Neural cell (in vitro differentiated cells): Measurements from ENCODE around the gene CDH4. TPM values are rescaled to one million over a fixed set of nuclear protein-coding genes. Genes with fewer than 3 reads are reported as not detected.

Source experiments
- H2AFZ ChIP-seq: fragments of 200-600, 300-800 bp; sonication (generic), shearing (Covaris generic); 2 replicates; pipeline ENCODE4 v1.6.0; 2014; ENCODE audit warnings: low read depth, mild to moderate bottlenecking, antibody characterized with exemption, low read length, moderate library complexity
- H3F3A ChIP-seq: fragments of 200-600 bp; shearing (Covaris generic); 2 replicates; pipeline ENCODE4 v1.6.1; 2016; ENCODE audit warnings: mild to moderate bottlenecking, moderate library complexity, mixed read lengths, antibody characterized with exemption, low read length; ENCODE audit not compliant: insufficient read depth, poor library complexity, severe bottlenecking
- H3K27ac ChIP-seq: fragments of 200-600, 300-800 bp; sonication (generic), shearing (Covaris generic); 2 replicates; pipeline ENCODE4 v1.5.1; 2014; ENCODE audit warnings: mild to moderate bottlenecking, low read length, moderate library complexity
- H3K27me3 ChIP-seq: fragments of 300-800, 200-600 bp; sonication (generic), shearing (Covaris generic); 2 replicates; pipeline ENCODE4 v1.6.0; 2014; ENCODE audit warnings: mild to moderate bottlenecking, low read depth, low read length, moderate library complexity; ENCODE audit not compliant: insufficient read depth
- H3K36me3 ChIP-seq: fragments of 300-800, 200-600 bp; sonication (generic), shearing (Covaris generic); 2 replicates; pipeline ENCODE4 v1.5.1; 2014; ENCODE audit warnings: mild to moderate bottlenecking, antibody characterized with exemption, low read length, moderate library complexity; ENCODE audit not compliant: insufficient read depth
- H3K4me2 ChIP-seq: fragments of 300-800, 200-600 bp; sonication (generic), shearing (Covaris generic); 2 replicates; pipeline ENCODE4 v1.6.0; 2014; ENCODE audit warnings: mild to moderate bottlenecking, low read length
- H3K4me3 ChIP-seq: fragments of 300-800, 200-600 bp; sonication (generic), shearing (Covaris generic); 2 replicates; pipeline ENCODE4 v1.5.1; 2014; ENCODE audit warnings: mild to moderate bottlenecking, low read length, moderate library complexity
- H3K79me2 ChIP-seq: fragments of 200-600 bp; shearing (Covaris generic); replicated peaks from 2 replicates; pipeline ENCODE4 v1.6.0; 2014; ENCODE audit warnings: mild to moderate bottlenecking, low read length, moderate library complexity; ENCODE audit not compliant: insufficient read depth
- H3K9ac ChIP-seq: fragments of 300-800, 200-600 bp; sonication (generic), shearing (Covaris generic); 2 replicates; pipeline ENCODE4 v1.6.1; 2016; ENCODE audit warnings: mild to moderate bottlenecking, low read length, mixed read lengths
- H3K9me2 ChIP-seq: fragments of 200-600 bp; shearing (Covaris generic); 2 replicates; pipeline ENCODE4 v1.6.1; 2016; ENCODE audit warnings: mild to moderate bottlenecking, low read length, mixed read lengths; ENCODE audit not compliant: insufficient read depth
- H3K9me3 ChIP-seq: fragments of 200-600, 300-800 bp; sonication (generic), shearing (Covaris generic); 2 replicates; pipeline ENCODE4 v1.6.1; 2016; ENCODE audit warnings: mild to moderate bottlenecking, mixed run types, low read length, moderate library complexity, mixed read lengths
- H4K20me1 ChIP-seq: fragments of 200-600 bp; shearing (Covaris generic); 2 replicates; pipeline ENCODE4 v1.6.1; 2016; ENCODE audit warnings: mild to moderate bottlenecking, mixed run types; ENCODE audit not compliant: insufficient read depth
- CTCF ChIP-seq: fragments of 450-650 bp; IDR thresholded peaks from 2 replicates; pipeline ENCODE4 v1.5.1; 2014; ENCODE audit warnings: antibody characterized with exemption, mild to moderate bottlenecking, moderate library complexity; ENCODE audit not compliant: poor library complexity, severe bottlenecking
- EP300 ChIP-seq: fragments of 450-650 bp; conservative IDR thresholded peaks from 2 replicates; pipeline ENCODE4 v1.6.1; 2014; ENCODE audit warnings: antibody characterized with exemption, mild to moderate bottlenecking, moderate library complexity; ENCODE audit not compliant: poor library complexity, severe bottlenecking
- EZH2 ChIP-seq: fragments of 200-600, 300-800 bp; shearing (Covaris generic), sonication (generic); IDR thresholded peaks from 2 replicates; pipeline ENCODE4 v1.6.1; 2014; ENCODE audit warnings: antibody characterized with exemption, low read length, borderline replicate concordance, mild to moderate bottlenecking; ENCODE audit not compliant: insufficient read depth, poor library complexity, severe bottlenecking
- MXI1 ChIP-seq: fragments of 450-650 bp; conservative IDR thresholded peaks from 2 replicates; pipeline ENCODE4 v1.6.1; 2014; ENCODE audit warnings: antibody characterized with exemption, mild to moderate bottlenecking; ENCODE audit not compliant: poor library complexity, severe bottlenecking
- POLR2AphosphoS5 ChIP-seq: IDR thresholded peaks from 2 replicates; pipeline ENCODE4 v1.6.1; 2012
- RAD21 ChIP-seq: fragments of 450-650 bp; conservative IDR thresholded peaks from 2 replicates; pipeline ENCODE4 v1.6.1; 2014; ENCODE audit warnings: antibody characterized with exemption, mild to moderate bottlenecking, moderate library complexity
- REST ChIP-seq: IDR thresholded peaks from 2 replicates; pipeline ENCODE4 v1.6.1; 2012; ENCODE audit warnings: borderline replicate concordance
- SMC3 ChIP-seq: fragments of 450-650 bp; conservative IDR thresholded peaks from 2 replicates; pipeline ENCODE4 v1.6.1; 2014; ENCODE audit warnings: antibody characterized with exemption, mild to moderate bottlenecking, moderate library complexity; ENCODE audit not compliant: poor library complexity
- TAF1 ChIP-seq: IDR thresholded peaks from 2 replicates; pipeline ENCODE4 v1.6.1; 2012; ENCODE audit warnings: low read depth
- polyA plus RNA-seq: library from polyadenylated mRNA; depleted of rRNA; stranded (reverse); fragments of >200 nt; gene quantifications from 2 replicates; pipeline ENCODE4 v1.2.3, GENCODE V29; 2014

Gene CDH4
- polyA plus RNA-seq, 1 donor from 2014 or later: 24.6 TPM

GRCh38 chr20:61560361-61560853 is 308.3 kb downstream of the CDH4 start:
- no peaks in the 10 kb centered on the region for H3K9me2 ChIP-seq
- H3K9me3 ChIP-seq: no peaks in the 10 kb centered on the region
- H2AFZ ChIP-seq: no peak overlapping the region
- no peak overlapping the region for H3K4me2 ChIP-seq
- no peak overlapping the region for H3K27ac ChIP-seq
- no peaks in the 10 kb centered on the region for H3K27me3 ChIP-seq
- H3K36me3 ChIP-seq: no peaks in the 10 kb centered on the region
- H3F3A ChIP-seq: no peaks in the 10 kb centered on the region
- no peak overlapping the region for H3K9ac ChIP-seq
- no peaks in the 10 kb centered on the region for H3K79me2 ChIP-seq
- no peak overlapping the region for H3K4me3 ChIP-seq
- H4K20me1 ChIP-seq: no peaks in the 10 kb centered on the region
- TF ChIP-seq SMC3 (no peak), REST (no peak), MXI1 (no peak), RAD21 (no peak), CTCF (no peak), POLR2AphosphoS5 (no peak), EZH2 (no peak), TAF1 (no peak), EP300 (no peak)

- Histone ChIP-seq H3K4me2 (no peak overlapping the region), H3K27ac (no peak overlapping the region), H3K27me3 (no peaks in the 10 kb centered on the region), H2AFZ (no peak overlapping the region), H3K9me2 (no peaks in the 10 kb centered on the region), H3K9ac (no peak overlapping the region), H3K79me2 (no peaks in the 10 kb centered on the region), H3K4me3 (no peak overlapping the region), H3K36me3 (no peaks in the 10 kb centered on the region), H3F3A (no peaks in the 10 kb centered on the region), H4K20me1 (no peaks in the 10 kb centered on the region), H3K9me3 (no peaks in the 10 kb centered on the region)
- no peak for TF ChIP-seq MXI1
- TF ChIP-seq RAD21: no peak
- TF ChIP-seq EP300: no peak
- TF ChIP-seq CTCF: no peak
- no peak for TF ChIP-seq REST
- no peak for TF ChIP-seq EZH2
- no peak for TF ChIP-seq TAF1
- TF ChIP-seq POLR2AphosphoS5: no peak
- no peak for TF ChIP-seq SMC3
Measured at GRCh38 chr20:61561111-61561830, 309.2 kb downstream of the CDH4 start.
